Right lobe of liver (tissue), 4 donors: Measurements from ENCODE around the gene ASB13.

Experiments
- POLR2A ChIP-seq: fragments of 450-650 bp; IDR thresholded peaks from one replicate; pipeline ENCODE4 v1.6.1; 2017; ENCODE audit warnings: antibody characterized with exemption, mild to moderate bottlenecking
- TF ChIP-seq, protein P1 (sequence below), 4 donors: fragments of 200-600 bp in 3 of 4; fragments of 450-650 bp in 1 of 4; IDR thresholded peaks; one replicate each; pipeline versions ENCODE4 v1.5.1 to v1.8.0; 2016 to 2022; ENCODE audit warnings: antibody characterized with exemption in 4 of 4, mild to moderate bottlenecking in 2 of 4
- donor health status: DM: no; HTN: no; CAD: no.
- donor health status: DM: no; HTN: no; CAD: no.
- donor health status: DM: no; HTN: yes; CAD: no.

- TF ChIP-seq, protein P1, sequence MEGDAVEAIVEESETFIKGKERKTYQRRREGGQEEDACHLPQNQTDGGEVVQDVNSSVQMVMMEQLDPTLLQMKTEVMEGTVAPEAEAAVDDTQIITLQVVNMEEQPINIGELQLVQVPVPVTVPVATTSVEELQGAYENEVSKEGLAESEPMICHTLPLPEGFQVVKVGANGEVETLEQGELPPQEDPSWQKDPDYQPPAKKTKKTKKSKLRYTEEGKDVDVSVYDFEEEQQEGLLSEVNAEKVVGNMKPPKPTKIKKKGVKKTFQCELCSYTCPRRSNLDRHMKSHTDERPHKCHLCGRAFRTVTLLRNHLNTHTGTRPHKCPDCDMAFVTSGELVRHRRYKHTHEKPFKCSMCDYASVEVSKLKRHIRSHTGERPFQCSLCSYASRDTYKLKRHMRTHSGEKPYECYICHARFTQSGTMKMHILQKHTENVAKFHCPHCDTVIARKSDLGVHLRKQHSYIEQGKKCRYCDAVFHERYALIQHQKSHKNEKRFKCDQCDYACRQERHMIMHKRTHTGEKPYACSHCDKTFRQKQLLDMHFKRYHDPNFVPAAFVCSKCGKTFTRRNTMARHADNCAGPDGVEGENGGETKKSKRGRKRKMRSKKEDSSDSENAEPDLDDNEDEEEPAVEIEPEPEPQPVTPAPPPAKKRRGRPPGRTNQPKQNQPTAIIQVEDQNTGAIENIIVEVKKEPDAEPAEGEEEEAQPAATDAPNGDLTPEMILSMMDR (IDR thresholded peaks at IDR 0.05), result no peak
- TF ChIP-seq POLR2A, result peak; percentile 56
Observed at GRCh38 chr10:5625992-5626777, 40.2 kb downstream of the ASB13 start.
